Liver (tissue), 9 donors: ENCODE measurements around the gene WDR86. TPM values are rescaled to one million over a fixed set of nuclear protein-coding genes. Genes with fewer than 3 reads are reported as not detected.

Experiments used
- DNase-seq: peaks from one replicate; pipeline ENCODE4 v3.0.0-alpha.2; 2017; ENCODE audit warnings: low spot score
- H3K27ac ChIP-seq, 2 donors: one replicate each; pipeline ENCODE4 v1.7.0; 2013; ENCODE audit warnings: inconsistent platforms in 2 of 2, low read length in 2 of 2, control low read depth in 1 of 2, low read depth in 1 of 2, mild to moderate bottlenecking in 1 of 2
- H3K27me3 ChIP-seq, 4 donors: one replicate each; pipeline versions ENCODE4 v1.6.1 to v1.7.0; 2013; ENCODE audit warnings: low read length in 3 of 4, inconsistent platforms in 1 of 4, mild to moderate bottlenecking in 1 of 4, moderate library complexity in 1 of 4; ENCODE audit not compliant: control insufficient read depth in 4 of 4, insufficient read depth in 4 of 4
- H3K36me3 ChIP-seq, 4 donors: one replicate each; pipeline versions ENCODE4 v1.6.1 to v1.7.0; 2013; ENCODE audit warnings: low read length in 3 of 4, mild to moderate bottlenecking in 3 of 4, low read depth in 1 of 4, moderate library complexity in 1 of 4; ENCODE audit not compliant: control insufficient read depth in 4 of 4, insufficient read depth in 3 of 4
- H3K4me1 ChIP-seq, 4 donors: one replicate each; pipeline versions ENCODE4 v1.6.1 to v1.7.0; 2013; ENCODE audit warnings: low read length in 3 of 4, mild to moderate bottlenecking in 3 of 4, moderate library complexity in 1 of 4; ENCODE audit not compliant: control insufficient read depth in 4 of 4, insufficient read depth in 4 of 4
- H3K4me3 ChIP-seq, 3 donors: one replicate each; pipeline versions ENCODE4 v1.6.1 to v1.7.0; 2013; ENCODE audit warnings: low read length in 3 of 3, control low read depth in 1 of 3, low read depth in 1 of 3, mild to moderate bottlenecking in 1 of 3
- H3K9ac ChIP-seq, 2 donors: one replicate each; pipeline ENCODE4 v1.7.0; 2013; ENCODE audit warnings: low read length in 2 of 2, mild to moderate bottlenecking in 2 of 2, moderate library complexity in 2 of 2, control low read depth in 1 of 2, low read depth in 1 of 2
- H3K9me3 ChIP-seq, 4 donors: one replicate each; pipeline versions ENCODE4 v1.6.1 to v1.7.0; 2013; ENCODE audit warnings: low read length in 3 of 4; ENCODE audit not compliant: control insufficient read depth in 4 of 4
- ATF3 ChIP-seq: IDR thresholded peaks from 2 replicates; pipeline ENCODE4 v1.6.1; 2016; ENCODE audit warnings: antibody characterized with exemption
- CTCF ChIP-seq: fragments of 150-350 bp; IDR thresholded peaks from 2 replicates; pipeline ENCODE4 v1.5.1; 2017; ENCODE audit warnings: improper control_type of control experiment, low read depth, low read length; ENCODE audit not compliant: missing input control
- EGR1 ChIP-seq, 2 donors: IDR thresholded peaks; 2 replicates each; pipeline ENCODE4 v1.6.1; 2016 to 2018; ENCODE audit warnings: antibody characterized with exemption in 2 of 2, low read depth in 2 of 2
- FOXA1 ChIP-seq: IDR thresholded peaks from 2 replicates; pipeline ENCODE4 v1.6.1; 2016; ENCODE audit warnings: antibody characterized with exemption
- FOXA2 ChIP-seq: IDR thresholded peaks from 2 replicates; pipeline ENCODE4 v1.6.1; 2016; ENCODE audit warnings: antibody characterized with exemption
- GABPA ChIP-seq, 2 donors: IDR thresholded peaks in 1 of 2; conservative IDR thresholded peaks in 1 of 2; 2 replicates each; pipeline ENCODE4 v1.6.1; 2016; ENCODE audit warnings: antibody characterized with exemption in 2 of 2, mild to moderate bottlenecking in 1 of 2, moderate library complexity in 1 of 2
- HNF4G ChIP-seq: IDR thresholded peaks from 2 replicates; pipeline ENCODE4 v1.6.1; 2016; ENCODE audit warnings: antibody characterized with exemption
- JUND ChIP-seq, 2 donors: IDR thresholded peaks; 2 replicates each; pipeline ENCODE4 v1.6.1; 2016; ENCODE audit warnings: antibody characterized with exemption in 2 of 2
- MAX ChIP-seq: IDR thresholded peaks from 2 replicates; pipeline ENCODE4 v1.6.1; 2016; ENCODE audit warnings: antibody characterized with exemption
- RAD21 ChIP-seq, 2 donors: IDR thresholded peaks; 2 replicates each; pipeline ENCODE4 v1.6.1; 2016; ENCODE audit warnings: antibody characterized with exemption in 2 of 2, mild to moderate bottlenecking in 2 of 2
- REST ChIP-seq: IDR thresholded peaks from 2 replicates; pipeline ENCODE4 v1.6.1; 2016; ENCODE audit warnings: antibody characterized with exemption, mild to moderate bottlenecking
- RXRA ChIP-seq, 2 donors: IDR thresholded peaks; 2 replicates each; pipeline ENCODE4 v1.6.1; 2017 to 2018; ENCODE audit warnings: antibody characterized with exemption in 2 of 2, mild to moderate bottlenecking in 1 of 2
- SP1 ChIP-seq: IDR thresholded peaks from 2 replicates; pipeline ENCODE4 v1.6.1; 2018; ENCODE audit warnings: antibody characterized with exemption, mild to moderate bottlenecking
- TAF1 ChIP-seq: conservative IDR thresholded peaks from 2 replicates; pipeline ENCODE4 v1.6.1; 2016; ENCODE audit warnings: antibody characterized with exemption, mild to moderate bottlenecking
- YY1 ChIP-seq: IDR thresholded peaks from 2 replicates; pipeline ENCODE4 v1.6.1; 2016; ENCODE audit warnings: antibody characterized with exemption, mild to moderate bottlenecking
- ZBTB33 ChIP-seq: IDR thresholded peaks from 2 replicates; pipeline ENCODE4 v1.6.1; 2016; ENCODE audit warnings: antibody characterized with exemption
- WGBS: extraction: QIAGEN DNeasy Blood & Tissue Kit; methylation state at CpG from one replicate; pipeline ENCODE4 v1.1.7; 2013; 5-methylcytosine and 5-hydroxymethylcytosine counted together
- polyA plus RNA-seq, 2 donors: library from polyadenylated mRNA; stranded (reverse) in 1 of 2; unstranded in 1 of 2; fragments of 200-250 nt in 1 of 2; fragments of >200 nt in 1 of 2; fragmentation: Nextera tagmentation in 1 of 2; extraction: Ambion mirVana in 1 of 2; gene quantifications; one replicate each; pipeline versions ENCODE4 v1.2.1 to v1.2.3, GENCODE V29; 2013 to 2015
- total RNA-seq, 2 donors: library from RNA; depleted of rRNA; stranded (reverse); fragments of >200 nt; gene quantifications; one replicate each; pipeline ENCODE4 v1.2.3, GENCODE V29; 2014
- donor health status: healthy.
- donor health status: healthy.
- donor health status: healthy.
- donor health status: healthy.
- donor health status: healthy.

WDR86 gene
- total and polyA plus RNA-seq, 4 donors = 0.35 to 4.9 (median 0.77) TPM

GRCh38 chr7:151343516-151343915, 66.3 kb downstream of the WDR86 start (continued):
- TF ChIP-seq ZBTB33 = no peak
- no peak for TF ChIP-seq GABPA (IDR thresholded peaks at IDR 0.05 in 1 of 2, conservative IDR thresholded peaks at IDR 0.05 in 1 of 2)
- TF ChIP-seq EGR1 (IDR thresholded peaks at IDR 0.05; ENCODE audit: low read depth in 2 of 2) = no peak

- no peaks in the 10 kb centered on the region for H3K9me3 ChIP-seq
- H3K27ac ChIP-seq = peak overlapping the region; percentile 91 to 92
- TF ChIP-seq CTCF (no peak), GABPA (IDR thresholded peaks at IDR 0.05 in 1 of 2, conservative IDR thresholded peaks at IDR 0.05 in 1 of 2) (no peak), HNF4G (no peak), MAX (no peak), FOXA2 (no peak), SP1 (no peak), YY1 (no peak), RAD21 (IDR thresholded peaks at IDR 0.05) (no peak), RXRA (IDR thresholded peaks at IDR 0.05) (no peak), TAF1 (no peak), FOXA1 (no peak)
- peaks cover 2 to 17% (median 13%) of the 10 kb centered on the region in 4 donors for H3K36me3 ChIP-seq
- peak overlapping the region; percentile 86 to 92 for H3K9ac ChIP-seq
- peak overlapping the region; percentile 74 to 100 (median 89) for H3K4me3 ChIP-seq
- WGBS = 62% methylated on average over 8 of the region's 8 CpGs
- DNase-seq = no peak
- H3K4me1 ChIP-seq = peaks cover 1 to 23% (median 16%) of the 10 kb centered on the region in 4 donors
- no peaks in the 10 kb centered on the region for H3K27me3 ChIP-seq
Observed at GRCh38 chr7:151342811-151343210, 67.0 kb downstream of the WDR86 start.

GRCh38 chr7:151342102-151342646, 67.7 kb downstream of the WDR86 start:
- H3K4me1 ChIP-seq = peaks cover 1 to 22% (median 15%) of the 10 kb centered on the region in 4 donors
- H3K9me3 ChIP-seq = no peaks in the 10 kb centered on the region
- DNase-seq = no peak
- H3K4me3 ChIP-seq = peak overlapping the region; percentile 74 to 100 (median 89)
- peak overlapping the region; percentile 86 to 92 for H3K9ac ChIP-seq
- H3K27ac ChIP-seq = peak overlapping the region; percentile 91 to 92
- peaks cover 0 to 15% (median 12%) of the 10 kb centered on the region in 4 donors for H3K36me3 ChIP-seq
- WGBS = under 1% methylated on average over 11 of the region's 11 CpGs
- H3K27me3 ChIP-seq = no peaks in the 10 kb centered on the region
- TF ChIP-seq JUND (IDR thresholded peaks at IDR 0.05) = peak in 1 of 2 donors; percentile 38
- peak; percentile 17 for TF ChIP-seq REST
- no peak for TF ChIP-seq ATF3
- no peak for TF ChIP-seq MAX
